ENCODE measurements around the gene YIF1A. TPM values are rescaled to one million over a fixed set of nuclear protein-coding genes. Genes with fewer than 3 reads are reported as not detected.
"Not testable (repeated sequence)": the region's sequence is repeated elsewhere in the genome, so short reads cannot be mapped to it uniquely, and the experiment has no call there.

YIF1A gene
- total RNA-seq, 1 experiment from 2014 or later, result 64.3 TPM

- no peaks in the 10 kb centered on the region for H3K4me1 ChIP-seq (ENCODE audit: insufficient read depth, low read length)
- H3K36me3 Mint-ChIP-seq (ENCODE audit: insufficient read depth in 1 of 3, low read depth in 3 of 3), result no peaks in the 10 kb centered on the region; a peak in 1 of 7 replicates
- no peaks in the 10 kb centered on the region; a peak in 1 of 5 replicates for H3K9me3 Mint-ChIP-seq
- H3K27me3 Mint-ChIP-seq (ENCODE audit: low read depth), result peaks cover 26% of the 10 kb centered on the region
- no peak overlapping the region for H3K9ac ChIP-seq (ENCODE audit: extremely low read depth, insufficient read length, low read length)
- H3K23ac ChIP-seq (ENCODE audit: insufficient read length, low read depth, low read length), result no peak overlapping the region
- no peaks in the 10 kb centered on the region for H3K79me2 ChIP-seq (ENCODE audit: insufficient read depth, low read length)
- no peaks in the 10 kb centered on the region for H3K79me1 ChIP-seq (ENCODE audit: insufficient read depth, low read depth, low read length, poor library complexity, severe bottlenecking)
- whole genome bisulfite sequencing (ENCODE audit: extremely low coverage, insufficient read length, low lambda C conversion rate), result no CpG with 5 or more reads among the region's 26 CpGs
- no peaks in the 10 kb centered on the region for H3K9me3 ChIP-seq (ENCODE audit: control insufficient read depth, low read depth, low read length)
- peaks cover 10 to 19% of the 10 kb centered on the region in 2 experiments for H3K4me1 Mint-ChIP-seq
- H2BK120ac ChIP-seq (ENCODE audit: low read depth, low read length, poor library complexity, severe bottlenecking), result no peak overlapping the region
- no peak overlapping the region for H3K14ac ChIP-seq (ENCODE audit: insufficient read depth, low read length)
- peaks cover 12% of the 10 kb centered on the region for H3K23me2 ChIP-seq (ENCODE audit: insufficient read length, low read depth, low read length, poor library complexity, severe bottlenecking)
- H3K18ac ChIP-seq (ENCODE audit: insufficient read length, low read depth, low read length), result no peak overlapping the region
- H3K4me3 Mint-ChIP-seq, result peak overlapping the region; percentile 78 to 86
- H3K4me2 ChIP-seq (ENCODE audit: insufficient read depth, insufficient read length, low read length), result peak overlapping the region; percentile 48
- no peaks in the 10 kb centered on the region for H3K27me3 ChIP-seq (ENCODE audit: insufficient read depth, low read length)
- no peak overlapping the region for H3K27ac ChIP-seq (ENCODE audit: insufficient read length, low read depth, low read length)
- H2BK5ac ChIP-seq (ENCODE audit: insufficient read length, low read length), result no peak overlapping the region
- no peaks in the 10 kb centered on the region for H4K20me1 ChIP-seq (ENCODE audit: control insufficient read depth, insufficient read depth, insufficient read length)
- H2AFZ ChIP-seq (ENCODE audit: low read length), result no peak overlapping the region
- no peak overlapping the region for H2BK12ac ChIP-seq (ENCODE audit: insufficient read length, low read depth, low read length)
- H4K8ac ChIP-seq (replicated peaks; ENCODE audit: insufficient read length, low read depth, low read length), result no peak overlapping the region
- no peak overlapping the region for H3K56ac ChIP-seq (ENCODE audit: insufficient read length, low read depth, low read length)
- no peak overlapping the region for H2BK15ac ChIP-seq (ENCODE audit: low read depth, low read length)
- H3T11ph ChIP-seq (ENCODE audit: low read length), result no peak overlapping the region
- H4K91ac ChIP-seq (ENCODE audit: insufficient read length, low read depth, low read length), result no peak overlapping the region
- no peak overlapping the region for H2BK20ac ChIP-seq (ENCODE audit: low read depth, low read length, poor library complexity, severe bottlenecking)
- H3K4ac ChIP-seq (ENCODE audit: low read depth, low read length), result no peak overlapping the region
- no peak; the same call in 2 of the 3 replicates for TF ChIP-seq CTCF (conservative IDR thresholded peaks at IDR 0.05)
- no peak for DNase-seq
- H3K27ac Mint-ChIP-seq, result peak overlapping the region; percentile 91 to 99 (median 98)
- H2AK5ac ChIP-seq (ENCODE audit: insufficient read length, low read length), result no peak overlapping the region
- no peak overlapping the region for H4K5ac ChIP-seq (ENCODE audit: insufficient read length, low read depth, low read length)
Observed at GRCh38 chr11:66311470-66311964, 22.6 kb upstream of the YIF1A start.

DNA sequence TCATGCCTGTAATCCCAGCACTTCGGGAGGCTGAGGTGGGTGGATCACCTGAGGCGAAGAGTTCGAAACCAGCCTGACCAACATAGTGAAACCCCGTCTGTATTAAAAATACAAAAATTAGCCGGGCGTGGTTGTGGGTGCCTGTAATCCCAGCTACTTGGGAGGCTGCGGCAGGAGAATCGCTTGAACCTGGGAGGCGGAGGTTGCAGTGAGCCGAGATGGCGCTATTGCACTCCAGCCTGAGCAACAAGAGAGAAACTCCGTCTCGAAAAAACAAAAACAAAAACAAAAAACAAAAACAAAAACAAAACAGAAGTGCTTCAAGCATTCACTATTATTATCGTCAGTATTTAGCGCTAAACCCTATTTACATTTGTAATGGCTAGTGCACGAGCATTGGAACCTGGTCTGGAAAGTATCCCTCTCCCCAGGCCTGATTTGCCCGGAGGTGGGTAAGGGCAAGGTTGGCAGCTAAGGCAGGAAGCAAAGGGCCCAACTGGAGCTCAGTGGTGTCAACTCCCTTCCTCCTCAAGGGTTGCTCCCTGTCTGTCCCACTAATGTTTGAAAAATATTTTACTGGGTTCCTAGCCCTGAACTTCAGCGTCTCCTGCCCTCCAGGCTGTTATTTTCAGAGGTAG lies 22.0 kb upstream of the YIF1A start:
- H3K23ac ChIP-seq (ENCODE audit: insufficient read length, low read depth, low read length); DNase-seq; H3K4ac ChIP-seq (ENCODE audit: low read depth, low read length); H3K9me3 ChIP-seq (ENCODE audit: control insufficient read depth, low read depth, low read length); H3K79me2 ChIP-seq (ENCODE audit: insufficient read depth, low read length); H3K27ac ChIP-seq (ENCODE audit: insufficient read length, low read depth, low read length); H2BK5ac ChIP-seq (ENCODE audit: insufficient read length, low read length); H3K9me3 Mint-ChIP-seq; H2BK12ac ChIP-seq (ENCODE audit: insufficient read length, low read depth, low read length); H3K4me2 ChIP-seq (ENCODE audit: insufficient read depth, insufficient read length, low read length); H3K9ac ChIP-seq (ENCODE audit: extremely low read depth, insufficient read length, low read length); H4K91ac ChIP-seq (ENCODE audit: insufficient read length, low read depth, low read length); H3K14ac ChIP-seq (ENCODE audit: insufficient read depth, low read length); H2BK15ac ChIP-seq (ENCODE audit: low read depth, low read length); H2BK20ac ChIP-seq (ENCODE audit: low read depth, low read length, poor library complexity, severe bottlenecking); H3T11ph ChIP-seq (ENCODE audit: low read length); H4K8ac ChIP-seq (replicated peaks; ENCODE audit: insufficient read length, low read depth, low read length); H4K5ac ChIP-seq (ENCODE audit: insufficient read length, low read depth, low read length); H3K18ac ChIP-seq (ENCODE audit: insufficient read length, low read depth, low read length); H2BK120ac ChIP-seq (ENCODE audit: low read depth, low read length, poor library complexity, severe bottlenecking); H3K36me3 Mint-ChIP-seq (ENCODE audit: insufficient read depth in 1 of 3, low read depth in 3 of 3); H3K27me3 ChIP-seq (ENCODE audit: insufficient read depth, low read length); H3K79me1 ChIP-seq (ENCODE audit: insufficient read depth, low read depth, low read length, poor library complexity, severe bottlenecking); H3K4me3 Mint-ChIP-seq; H3K27ac Mint-ChIP-seq; H2AFZ ChIP-seq (ENCODE audit: low read length); H2AK5ac ChIP-seq (ENCODE audit: insufficient read length, low read length); H3K56ac ChIP-seq (ENCODE audit: insufficient read length, low read depth, low read length); H4K20me1 ChIP-seq (ENCODE audit: control insufficient read depth, insufficient read depth, insufficient read length); H3K4me1 ChIP-seq (ENCODE audit: insufficient read depth, low read length): not testable (repeated sequence)
- WGBS (ENCODE audit: extremely low coverage, insufficient read length, low lambda C conversion rate), result no CpG with 5 or more reads among the region's 18 CpGs
- peaks cover 12% of the 10 kb centered on the region for H3K23me2 ChIP-seq (ENCODE audit: insufficient read length, low read depth, low read length, poor library complexity, severe bottlenecking)
- peaks cover 10 to 19% of the 10 kb centered on the region in 2 experiments for H3K4me1 Mint-ChIP-seq
- H3K27me3 Mint-ChIP-seq (ENCODE audit: low read depth), result peaks cover 26% of the 10 kb centered on the region

Measured in H9 (cell line).